Endometrium (tissue), 2 donors: ENCODE measurements around the gene NHLH1.

Source experiments
- FAIRE-seq: peaks from 2 replicates; lab custom pipeline; 2012; peaks lifted over from hg19 to GRCh38; lab: Jason Lieb, UNC
- donor health status: control.
- donor health status: control.

NHLH1 gene

DNA sequence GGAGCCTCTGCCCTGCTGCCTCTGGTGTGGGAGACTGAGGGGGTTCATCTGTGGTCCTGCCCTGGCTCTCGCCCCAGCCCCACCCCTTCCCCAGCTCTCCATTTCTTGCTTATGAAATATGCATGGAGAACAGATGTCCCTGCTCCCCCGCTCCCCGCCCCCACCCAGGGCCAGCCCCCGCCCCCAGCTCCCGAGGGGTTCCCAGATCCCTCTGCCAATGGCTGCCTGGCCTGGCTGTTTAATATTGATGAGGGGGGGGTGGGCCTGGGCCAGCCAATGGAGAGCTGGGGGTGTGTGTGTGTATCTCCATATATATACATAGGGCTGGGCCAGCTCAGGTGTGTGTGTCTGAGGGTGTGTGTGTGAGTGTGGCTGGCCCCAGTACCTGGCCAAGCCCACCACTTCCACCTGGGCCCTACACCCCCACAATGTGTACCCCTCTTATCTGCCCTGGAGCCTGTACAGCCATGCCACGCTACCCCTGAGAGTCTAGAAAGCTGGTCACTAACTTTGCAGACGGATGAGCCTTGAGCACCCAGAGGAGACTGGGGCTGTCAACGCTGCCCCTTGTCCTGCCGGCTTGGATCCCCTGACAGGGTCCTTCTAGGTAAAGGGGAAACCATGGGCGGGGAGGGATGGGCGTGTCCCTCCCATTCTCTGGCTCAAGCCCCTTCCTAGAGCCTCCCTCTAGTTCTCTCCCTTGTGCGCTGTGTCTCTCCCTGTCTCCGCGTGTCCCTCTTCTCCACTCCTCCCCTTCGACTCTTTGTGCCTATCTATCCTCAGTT lies at the start of gene NHLH1:
Gene NHLH1 (plus strand): TSS at position 341 of the 785 bp plus-strand sequence. CDS start 3,661 bp downstream, outside the sequence.
- no peak for FAIRE-seq

- FAIRE-seq: no peak
These were observed 44.0 kb upstream of the NHLH1 start for GRCh38 chr1:160322831-160323230.

GRCh38 chr1:160325252-160325651 lies 41.6 kb upstream of the NHLH1 start:
- no peak for FAIRE-seq

DNA sequence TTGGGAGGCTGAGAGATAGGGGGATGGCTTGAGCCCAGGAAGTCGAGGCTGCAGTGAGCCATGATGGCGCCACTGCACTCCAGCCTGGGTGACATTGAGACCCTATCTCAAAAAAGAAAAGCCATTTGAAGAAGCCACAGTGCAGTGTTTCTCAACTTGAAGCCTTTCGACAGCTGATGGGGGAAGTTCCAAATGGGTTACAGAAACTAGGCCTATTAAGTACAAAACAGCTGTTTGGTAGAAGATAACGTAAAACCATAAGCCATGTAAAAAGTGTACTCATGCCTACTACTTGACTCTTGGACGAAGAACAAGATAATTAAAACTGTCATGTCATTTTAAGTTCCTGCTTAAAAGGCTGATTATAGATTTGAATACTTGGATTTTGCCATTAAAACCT lies 40.5 kb upstream of the NHLH1 start:
- FAIRE-seq: no peak

DNA sequence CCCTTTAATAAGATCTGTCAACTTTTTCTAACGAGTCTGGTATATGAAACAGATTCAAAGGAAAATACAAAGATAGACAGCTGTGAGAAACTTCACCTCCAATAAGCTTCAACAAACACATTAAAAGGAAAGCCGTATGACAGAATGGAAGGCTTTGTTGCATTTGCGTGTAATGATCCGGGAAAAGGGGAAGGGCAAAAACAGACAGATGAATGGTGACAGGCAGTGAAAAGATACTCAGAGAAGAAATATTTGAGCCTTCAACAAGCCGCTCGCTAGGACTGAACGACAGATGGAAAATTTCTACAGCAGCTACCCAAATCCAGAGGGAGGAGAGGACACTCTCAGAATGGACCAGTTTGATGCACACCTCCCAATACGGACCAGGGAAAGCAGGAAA lies 38.7 kb upstream of the NHLH1 start:
- no peak for FAIRE-seq

DNA sequence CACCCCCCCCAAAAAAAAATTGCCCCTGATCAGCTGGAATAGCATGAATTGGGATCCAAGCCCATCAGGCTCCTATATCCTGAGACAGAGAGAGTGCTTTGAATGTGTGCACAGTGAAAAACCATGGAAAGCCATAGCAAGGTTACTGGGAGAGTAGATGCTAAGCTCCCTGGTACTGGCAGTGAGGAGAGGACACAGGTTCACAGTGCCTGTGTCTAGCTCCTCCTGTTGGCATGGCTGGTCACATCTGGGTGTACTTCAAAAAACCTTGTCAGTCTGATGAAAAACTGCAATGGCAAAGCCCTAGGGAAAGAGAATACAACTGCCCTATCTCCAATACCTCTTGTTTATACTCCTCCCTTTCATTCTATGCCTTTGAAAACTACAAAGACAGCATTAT lies 36.8 kb upstream of the NHLH1 start:
- FAIRE-seq: no peak

- no peak for FAIRE-seq
These were observed 34.4 kb upstream of the NHLH1 start for GRCh38 chr1:160332516-160332915.

DNA sequence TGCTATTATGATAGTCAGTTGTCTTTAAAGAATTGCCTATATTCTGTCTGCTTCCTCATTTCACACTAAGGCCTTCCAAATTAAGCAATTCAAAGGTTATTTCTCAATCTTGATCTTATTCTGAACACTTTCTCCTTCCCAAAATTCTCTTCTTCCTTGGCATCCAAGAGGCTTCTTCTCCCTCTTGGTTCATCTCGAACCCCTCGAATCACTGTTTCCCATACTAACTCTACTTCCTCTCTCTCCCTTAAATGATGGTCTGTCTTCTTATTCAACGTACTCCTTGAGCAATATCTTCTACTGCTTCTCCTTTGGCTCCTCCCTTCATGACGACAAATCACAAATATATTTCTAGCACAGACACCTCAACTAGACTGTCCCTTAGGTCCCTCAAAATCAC lies 28.3 kb upstream of the NHLH1 start:
- no peak for FAIRE-seq

DNA sequence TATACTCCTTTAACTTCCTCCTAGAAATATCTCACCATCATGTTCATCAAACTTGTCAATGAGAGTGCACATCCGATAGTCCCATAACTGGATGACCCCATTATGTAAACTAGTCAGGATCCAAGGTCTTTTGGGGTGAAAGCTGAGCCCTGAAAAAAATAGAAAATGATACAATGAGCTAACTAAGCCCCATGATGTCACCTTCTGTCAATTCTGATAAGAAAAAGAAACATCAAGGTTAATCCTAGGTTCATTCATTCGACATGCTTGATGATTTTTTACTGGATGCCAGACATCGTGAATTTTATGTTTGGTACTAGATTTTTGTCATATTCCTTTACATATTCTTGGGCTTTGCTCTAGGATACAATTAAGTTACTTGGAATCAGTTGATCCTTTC lies 26.7 kb upstream of the NHLH1 start:
- FAIRE-seq: no peak

DNA sequence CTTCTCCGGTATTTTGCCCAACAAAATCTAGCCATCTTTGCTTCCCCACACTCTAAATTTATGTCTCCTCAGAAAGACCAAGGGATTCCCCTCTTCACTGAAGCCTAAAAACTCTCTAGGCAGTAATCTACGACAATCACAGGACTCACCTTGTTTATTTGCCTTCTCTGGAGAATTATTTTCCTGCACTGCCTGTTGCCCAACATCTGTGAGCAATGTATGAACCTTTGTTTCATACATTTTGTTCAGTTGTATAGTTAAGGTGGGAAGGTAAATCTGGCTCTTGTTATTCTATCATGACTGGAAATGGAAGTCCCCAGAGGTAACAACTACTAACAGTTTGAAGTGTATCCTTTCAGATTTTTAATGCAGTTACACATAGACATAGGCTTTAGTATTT lies 26.0 kb upstream of the NHLH1 start:
- no peak for FAIRE-seq

DNA sequence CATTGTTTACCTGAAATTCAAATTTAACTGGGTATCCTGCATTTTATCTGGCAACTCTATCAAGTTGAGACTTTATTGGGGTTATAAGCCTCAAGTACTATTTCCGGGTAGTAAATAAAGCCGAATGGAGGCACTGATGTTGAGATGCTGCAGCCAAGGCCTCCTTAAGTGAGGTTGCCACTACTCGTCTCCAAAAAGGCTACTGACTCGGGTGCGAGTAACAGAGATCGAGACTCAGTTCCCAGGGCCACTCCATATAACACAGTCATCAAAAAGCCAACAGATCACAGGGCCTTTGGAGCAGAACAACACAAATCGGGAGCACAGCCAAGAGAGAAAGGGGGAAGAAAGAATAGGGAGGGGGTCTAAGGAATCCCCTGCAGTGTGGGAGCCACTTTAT lies 24.3 kb upstream of the NHLH1 start:
- no peak for FAIRE-seq

DNA sequence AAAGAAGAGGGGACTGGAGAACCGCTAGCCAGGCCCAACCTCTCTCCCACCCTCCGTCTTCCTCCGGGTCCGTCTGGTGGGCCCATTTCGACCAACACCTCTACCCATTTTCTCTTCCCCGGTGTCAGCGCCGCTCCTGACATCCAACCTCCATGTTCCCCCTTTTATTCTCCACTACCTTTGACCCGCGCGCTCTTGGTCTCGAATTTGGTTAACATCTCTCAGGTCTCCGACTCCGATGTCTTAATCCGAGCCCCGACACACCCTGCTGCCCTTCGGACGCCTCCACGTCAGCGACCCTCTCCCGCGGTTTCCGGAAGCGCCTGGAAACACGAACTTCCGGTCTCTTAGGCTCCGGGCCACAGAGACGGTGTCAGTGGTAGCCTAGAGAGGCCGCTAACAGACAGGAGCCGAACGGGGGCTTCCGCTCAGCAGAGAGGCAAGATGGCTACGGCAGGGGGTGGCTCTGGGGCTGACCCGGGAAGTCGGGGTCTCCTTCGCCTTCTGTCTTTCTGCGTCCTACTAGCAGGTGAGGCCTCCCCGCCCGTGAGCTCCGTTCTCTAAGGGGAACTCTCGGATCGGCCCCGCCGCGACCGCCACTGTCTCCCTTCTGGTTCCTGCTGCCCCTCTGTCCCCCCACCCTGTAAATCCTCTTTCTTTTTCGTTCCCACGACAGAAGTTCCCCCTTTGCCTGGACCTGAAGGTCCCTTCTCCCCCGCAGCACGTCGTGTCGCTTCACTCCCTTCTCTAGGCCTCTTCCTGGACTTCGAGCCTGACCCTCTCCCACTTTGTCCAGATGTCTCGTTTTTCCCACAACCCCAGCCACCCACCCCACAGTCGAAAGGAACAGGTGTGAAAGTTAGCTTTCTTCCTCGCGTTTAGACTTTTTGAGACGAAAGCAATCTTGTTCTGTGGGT lies 23.7 kb upstream of the NHLH1 start, which contains the start of the genes COPA and NCSTN:
Gene COPA (minus strand): TSS at position 298 of the 917 bp plus-strand sequence. CDS start 80 bp downstream, at position 218.
Gene NCSTN (plus strand): TSS at position 431 of the 917 bp plus-strand sequence. CDS start 14 bp downstream, at position 445.
- peak; percentile 73 for FAIRE-seq

GRCh38 chr1:160344241-160344640 lies 22.6 kb upstream of the NHLH1 start:
- FAIRE-seq: no peak

GRCh38 chr1:160344936-160345335 lies 21.9 kb upstream of the NHLH1 start:
- FAIRE-seq: no peak

- no peak for FAIRE-seq
These were observed 20.4 kb upstream of the NHLH1 start for GRCh38 chr1:160346463-160346862.

DNA sequence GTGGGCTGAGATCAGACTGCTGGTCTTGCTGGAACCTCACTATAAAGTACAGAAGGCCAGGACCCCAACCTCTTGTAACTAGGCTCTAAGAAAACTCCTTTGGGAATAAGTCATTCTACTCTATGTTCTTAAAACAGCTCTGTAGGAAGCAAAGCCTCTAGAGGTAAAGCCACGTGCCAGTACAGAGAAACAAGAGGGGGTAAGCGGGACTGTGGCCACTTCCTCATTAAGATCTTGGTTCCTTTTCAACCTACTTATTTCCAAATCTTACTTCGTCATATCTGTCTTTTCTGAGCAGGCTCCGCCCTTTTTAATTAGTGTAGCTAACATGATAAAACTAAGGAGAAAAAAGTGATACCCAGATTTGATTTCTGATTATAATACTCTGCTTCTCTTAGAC lies 19.9 kb upstream of the NHLH1 start:
- no peak for FAIRE-seq

- no peak for FAIRE-seq
These were observed 15.2 kb upstream of the NHLH1 start for GRCh38 chr1:160351629-160352028.

GRCh38 chr1:160352555-160352954 lies 14.3 kb upstream of the NHLH1 start:
- FAIRE-seq: no peak

DNA sequence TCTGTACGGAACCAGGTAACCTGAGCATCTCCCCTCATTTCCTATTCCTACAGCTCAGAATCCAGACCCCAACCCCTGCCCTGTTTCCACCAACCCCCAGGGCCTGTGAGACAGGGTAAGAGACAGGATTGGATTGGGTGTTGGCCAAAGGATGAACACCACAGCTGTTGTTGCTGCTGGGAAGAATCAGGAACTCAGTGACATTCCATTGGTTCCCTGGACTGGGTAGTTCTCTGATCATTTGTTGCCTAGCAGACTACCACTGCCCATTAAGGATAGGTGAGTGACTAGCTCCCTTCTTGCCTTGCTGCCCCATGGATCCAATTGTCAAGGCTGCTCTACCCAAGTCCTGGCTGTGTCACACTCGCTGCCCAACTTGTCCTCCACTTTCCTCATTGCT lies 13.6 kb upstream of the NHLH1 start:
- FAIRE-seq: no peak

DNA sequence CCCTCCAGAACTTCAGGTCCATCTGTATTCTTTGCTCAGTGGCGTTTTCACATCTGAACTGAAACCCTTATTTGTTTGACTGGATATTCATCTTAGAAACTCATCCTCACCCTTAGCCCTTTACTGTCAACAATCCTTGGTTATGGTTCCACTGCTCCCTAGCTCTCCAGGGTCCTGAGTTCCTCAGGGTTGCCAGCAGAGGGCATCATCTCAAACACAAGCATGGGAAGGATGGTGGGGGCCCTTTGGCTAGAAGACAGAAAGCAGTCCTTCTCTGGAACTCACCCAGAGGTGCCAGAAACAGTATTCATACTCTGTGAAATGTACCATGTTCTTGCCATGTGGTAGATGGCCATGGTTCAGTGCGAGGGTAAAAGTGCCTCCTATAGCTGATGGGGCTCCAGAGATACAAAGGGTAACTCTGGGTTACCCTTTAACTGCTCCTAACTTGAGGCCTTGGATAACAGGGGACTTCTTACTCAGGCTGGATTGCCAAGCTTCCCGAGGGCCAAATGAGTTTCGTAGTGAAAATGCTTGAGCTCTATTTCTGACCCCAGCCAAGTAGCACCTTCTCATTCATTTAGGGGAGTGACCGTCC lies 12.4 kb upstream of the NHLH1 start:
- no peak for FAIRE-seq

DNA sequence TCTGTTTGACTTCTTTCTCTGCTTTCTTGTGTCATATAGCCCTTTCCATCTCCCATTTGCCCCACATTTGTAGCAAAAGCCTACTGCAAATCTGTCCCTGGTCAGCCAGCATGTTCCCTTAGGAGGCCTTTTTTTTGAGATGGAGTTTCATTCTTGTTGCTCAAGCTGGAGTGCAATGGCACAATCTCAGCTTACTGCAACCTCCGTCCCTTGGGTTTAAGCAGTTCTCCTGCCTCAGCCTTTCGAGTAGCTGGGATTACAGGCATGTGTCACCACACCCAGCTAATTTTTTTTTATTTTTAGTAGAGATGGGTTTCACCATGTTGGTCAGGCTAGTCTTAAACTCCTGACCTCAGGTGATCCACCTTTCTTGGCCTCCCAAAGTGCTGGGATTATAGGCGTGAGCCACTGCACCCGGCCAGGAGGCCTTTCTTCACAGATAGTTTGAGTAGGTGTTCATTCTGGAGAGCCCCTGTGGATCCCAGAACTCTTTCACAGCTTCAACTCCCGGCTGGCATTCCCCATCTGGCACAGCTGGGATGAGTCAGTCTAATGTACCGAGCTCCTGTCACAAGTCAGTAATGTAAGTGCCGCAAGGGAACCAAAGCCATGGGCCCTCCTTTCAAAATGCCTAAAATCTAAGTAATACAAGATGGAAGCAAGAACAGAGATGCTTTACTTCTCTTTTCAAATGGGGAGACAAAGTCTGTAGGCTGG lies 9.4 kb upstream of the NHLH1 start:
- FAIRE-seq: no peak

- no peak for FAIRE-seq
These were observed 8.8 kb upstream of the NHLH1 start for GRCh38 chr1:160358073-160358472.
